Stromal cell of bone marrow (primary cell): ENCODE measurements around the gene PLXND1.
"Not testable (repeated sequence)": the region's sequence is repeated elsewhere in the genome, so short reads cannot be mapped to it uniquely, and the experiment has no call there.

Experiments used
- DNase-seq: peaks from one replicate; pipeline ENCODE4 v3.0.0-alpha.2; 2012; ENCODE audit warnings: low read depth

PLXND1 gene

GRCh38 chr3:129527262-129527661 is 79.2 kb downstream of the PLXND1 start:
- DNase-seq, result no peak

DNA sequence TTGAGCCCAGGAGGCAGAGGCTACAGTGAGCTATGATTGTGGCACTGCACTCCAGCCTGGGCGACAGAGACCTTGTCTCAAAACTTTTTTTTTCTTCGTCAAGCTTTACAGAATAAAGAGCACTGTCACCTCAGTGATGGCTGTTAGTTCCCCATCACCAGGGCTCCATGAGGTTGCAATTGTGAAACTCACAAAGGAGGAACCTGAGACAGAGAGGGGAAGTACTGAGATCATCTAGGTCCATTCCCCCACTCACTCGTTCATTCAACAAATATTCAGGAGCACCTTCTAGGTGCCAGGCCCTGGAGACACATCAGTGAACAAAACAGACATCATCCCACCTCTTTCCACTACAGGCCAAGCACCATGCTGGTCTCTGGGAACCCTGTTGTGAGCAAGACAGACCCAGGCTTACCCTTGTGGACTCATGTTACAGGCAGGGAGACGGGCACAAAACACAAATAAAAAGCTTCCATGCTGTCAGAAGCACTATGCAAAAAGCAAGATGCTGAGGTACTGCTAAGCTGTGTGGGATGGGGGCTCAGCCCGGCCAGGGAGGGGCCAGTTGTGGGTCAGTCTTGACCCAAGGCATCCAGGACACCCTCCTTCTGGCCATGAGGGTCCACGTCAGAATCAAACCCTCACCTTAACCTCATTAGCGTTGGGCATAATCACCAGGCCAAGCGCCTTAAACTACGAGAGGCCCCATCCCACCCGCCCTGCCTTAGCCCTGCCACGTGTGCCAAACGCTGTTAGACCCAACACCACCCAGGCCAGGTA is 80.2 kb downstream of the PLXND1 start:
- no peak for DNase-seq

DNA sequence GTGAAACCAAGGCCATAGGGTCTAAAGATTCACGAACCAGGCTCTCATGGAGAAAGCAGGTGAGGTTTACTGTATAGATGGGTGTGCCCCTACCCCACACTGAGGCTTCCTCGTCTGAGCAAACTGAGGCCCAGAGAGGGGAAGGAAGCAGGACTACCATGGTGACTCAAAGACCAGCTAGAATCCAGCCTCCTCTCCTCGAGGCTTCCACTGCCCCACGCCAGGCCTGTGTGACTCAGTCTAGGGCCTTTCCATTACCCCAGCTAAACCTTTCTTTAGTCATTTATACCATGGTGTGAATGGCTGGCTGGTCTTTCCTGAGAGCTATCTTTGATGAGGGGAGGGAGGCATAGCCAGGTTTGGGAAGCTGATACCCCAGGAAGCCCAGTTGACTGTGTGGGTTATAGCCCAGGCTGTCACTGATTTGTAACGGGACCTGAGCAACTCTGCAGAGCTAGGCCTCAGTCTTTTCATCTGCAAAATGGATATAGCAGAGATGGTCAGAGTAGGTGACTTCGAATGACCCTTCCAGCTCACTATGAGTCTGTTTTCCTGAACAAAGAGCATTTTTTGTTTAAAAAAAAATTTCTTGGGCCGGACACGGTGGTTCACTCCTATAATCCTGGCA is 81.0 kb downstream of the PLXND1 start:
- DNase-seq, result peak; percentile 77

- no peak for DNase-seq
Observed at GRCh38 chr3:129524081-129524480, 82.4 kb downstream of the PLXND1 start.

DNA sequence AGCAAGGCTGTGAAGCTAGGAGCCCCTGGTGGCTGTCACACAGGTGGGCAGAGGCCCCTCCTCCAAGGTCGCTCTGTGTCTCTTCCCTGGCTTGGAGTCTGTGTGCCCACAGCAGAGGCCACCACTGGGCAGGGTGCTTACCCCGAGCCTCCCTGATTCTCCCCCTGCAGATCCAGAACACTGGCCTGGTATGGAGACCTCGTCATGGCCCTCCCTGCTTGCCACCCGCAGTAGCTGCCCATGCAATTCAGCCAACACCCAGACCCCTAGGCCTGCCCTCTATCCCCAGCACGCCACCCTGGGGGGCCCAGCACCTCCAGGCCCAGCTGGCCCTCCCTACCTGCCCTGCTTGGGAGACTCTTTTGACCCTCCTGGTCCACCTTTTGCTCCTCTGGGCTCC is 83.5 kb downstream of the PLXND1 start:
- DNase-seq, result no peak

GRCh38 chr3:129521611-129522010 is 84.9 kb downstream of the PLXND1 start:
- no peak for DNase-seq

DNA sequence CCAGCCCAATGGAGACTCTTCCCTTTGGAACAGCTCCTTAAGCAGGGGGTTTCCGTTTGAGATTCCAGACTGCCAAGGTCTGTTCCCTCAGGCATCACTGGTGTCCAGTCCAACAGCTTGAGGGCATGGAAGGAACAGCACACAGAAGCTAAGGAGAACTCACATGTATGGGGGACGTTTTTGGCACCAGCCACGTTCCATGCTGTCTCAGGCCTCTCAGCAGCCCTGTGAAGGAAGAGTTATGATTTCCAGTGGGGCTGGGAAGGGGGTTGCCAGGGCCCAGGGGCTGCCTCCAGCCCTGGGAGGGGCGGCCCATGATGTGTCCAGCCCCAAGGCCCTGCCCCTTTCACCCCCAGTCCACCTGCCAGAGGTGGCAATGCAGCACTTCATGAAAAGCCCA is 85.5 kb downstream of the PLXND1 start:
- DNase-seq, result no peak

DNA sequence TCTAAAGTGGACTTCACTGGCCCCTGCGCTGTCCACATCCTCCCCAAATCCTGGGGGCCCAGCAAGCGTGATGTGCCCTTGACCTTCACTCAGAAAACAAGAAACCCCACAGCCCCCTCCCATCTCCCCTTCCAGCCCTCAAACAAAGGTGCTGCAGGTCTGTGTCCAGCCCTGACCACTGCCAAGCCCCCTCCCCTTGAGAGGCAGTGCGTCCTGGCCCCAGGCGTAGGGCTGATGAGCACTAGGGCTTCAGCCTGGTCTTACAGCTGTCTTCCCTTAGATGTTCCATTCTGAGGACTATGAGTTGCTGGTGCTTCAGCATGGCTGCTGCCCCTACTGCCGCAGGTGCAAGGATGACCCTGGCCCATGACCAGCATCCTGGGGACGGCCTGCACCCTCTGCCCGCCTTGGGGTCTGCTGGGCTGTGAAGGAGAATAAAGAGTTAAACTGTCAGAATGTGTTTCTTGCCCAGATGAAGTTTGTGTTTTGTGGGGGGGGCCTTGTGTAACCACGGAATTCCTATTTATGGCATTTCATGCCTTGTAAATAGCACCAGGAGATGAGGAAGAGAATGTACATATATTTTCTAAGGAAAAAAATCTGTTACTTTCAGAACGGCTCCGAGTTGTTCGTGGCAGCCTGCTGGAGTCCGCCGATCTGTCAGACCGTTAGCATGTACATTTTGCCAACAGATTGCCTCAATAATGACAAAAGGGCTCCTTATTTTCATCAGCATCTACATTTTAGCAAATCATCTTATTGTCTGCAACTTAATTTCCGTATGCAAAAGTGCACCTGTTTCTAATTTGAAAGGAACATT is 86.4 kb downstream of the PLXND1 start:
- no peak for DNase-seq

DNA sequence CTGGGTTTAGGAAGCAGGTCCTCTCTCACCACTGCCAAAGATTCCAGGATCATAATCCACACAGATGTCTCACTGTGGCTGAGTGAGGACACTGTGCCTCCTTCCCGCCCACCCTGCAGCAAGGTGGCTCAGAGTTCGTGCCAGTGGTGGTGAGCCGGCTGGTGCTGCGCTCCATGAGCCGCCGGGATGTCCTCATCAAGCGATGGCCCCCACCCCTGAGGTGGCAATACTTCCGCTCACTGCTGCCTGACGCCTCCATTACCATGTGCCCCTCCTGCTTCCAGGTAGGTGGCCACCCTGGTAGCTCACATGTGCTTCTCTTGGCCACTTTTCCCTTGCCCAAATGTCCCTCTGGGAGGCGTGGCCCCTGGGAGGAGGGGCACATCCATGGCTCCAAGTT is 87.0 kb downstream of the PLXND1 start:
- DNase-seq, result no peak

DNA sequence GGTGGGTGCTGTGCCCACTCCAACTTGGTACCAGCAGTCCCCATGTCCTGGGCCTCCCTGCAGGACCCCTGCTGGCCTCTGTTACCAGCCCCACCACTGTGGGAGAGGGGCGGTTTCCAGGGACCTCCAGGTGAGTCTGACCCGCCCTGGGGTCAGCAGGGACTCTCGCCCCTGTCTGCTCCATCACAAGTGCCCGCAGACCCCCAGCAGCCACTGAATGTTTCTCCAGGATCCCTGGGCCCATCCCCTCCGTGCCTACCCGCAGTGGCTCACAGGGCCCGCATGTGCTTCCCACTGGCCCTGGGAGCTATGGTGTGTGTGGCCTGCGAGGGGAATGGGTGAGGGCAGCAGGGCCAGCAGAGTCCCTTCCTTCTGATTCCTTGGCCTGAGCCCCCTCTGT is 87.9 kb downstream of the PLXND1 start:
- no peak for DNase-seq

GRCh38 chr3:129518038-129518561 is 88.4 kb downstream of the PLXND1 start:
- DNase-seq, result no peak

DNA sequence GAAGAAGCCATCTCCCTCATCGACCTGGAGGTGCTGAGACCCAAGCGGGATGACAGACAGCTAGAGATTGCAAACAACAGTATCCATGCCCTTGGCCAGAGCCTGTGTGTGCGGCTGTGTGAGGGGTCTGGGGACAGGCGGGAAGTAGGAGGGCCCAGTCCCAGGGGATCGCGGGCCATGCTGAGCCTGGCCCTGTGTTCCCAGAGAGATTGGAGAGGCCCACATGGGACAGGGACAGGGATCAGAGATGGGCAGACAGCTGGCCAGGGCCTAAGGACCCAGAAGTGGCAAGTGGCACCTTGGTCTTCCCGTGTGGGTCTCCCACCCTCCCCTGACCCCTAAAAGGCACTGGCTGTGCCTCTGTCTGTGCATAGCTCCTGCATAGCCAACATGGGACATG is 89.0 kb downstream of the PLXND1 start:
- no peak for DNase-seq

DNA sequence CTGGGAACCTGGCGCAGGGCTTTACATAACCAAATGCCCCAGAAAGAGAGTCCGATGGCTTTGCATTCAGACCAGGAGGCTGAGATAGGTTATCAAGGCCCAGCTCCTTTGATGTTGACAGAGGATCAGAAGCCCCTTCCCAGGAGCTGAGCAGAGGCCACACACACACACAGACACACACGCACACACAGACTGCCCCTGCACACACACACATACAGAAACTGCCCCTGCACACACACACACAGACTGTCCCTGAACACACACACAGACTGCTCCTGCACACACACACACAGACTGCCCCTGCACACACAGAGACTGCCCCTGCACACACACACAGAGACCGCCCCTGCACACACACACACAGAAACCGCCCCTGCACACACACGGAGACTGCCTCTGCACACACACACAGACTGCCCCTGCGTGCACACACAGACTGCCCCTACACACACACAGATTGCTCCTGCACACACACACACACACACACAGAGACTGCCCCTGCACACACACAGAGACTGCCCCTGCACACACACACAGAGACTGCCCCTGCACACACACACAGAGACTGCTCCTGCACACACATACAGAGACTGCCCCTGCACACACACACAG is 90.5 kb downstream of the PLXND1 start:
- not testable (repeated sequence) for DNase-seq

GRCh38 chr3:129515108-129515820 is 91.2 kb downstream of the PLXND1 start:
- not testable (repeated sequence) for DNase-seq

DNA sequence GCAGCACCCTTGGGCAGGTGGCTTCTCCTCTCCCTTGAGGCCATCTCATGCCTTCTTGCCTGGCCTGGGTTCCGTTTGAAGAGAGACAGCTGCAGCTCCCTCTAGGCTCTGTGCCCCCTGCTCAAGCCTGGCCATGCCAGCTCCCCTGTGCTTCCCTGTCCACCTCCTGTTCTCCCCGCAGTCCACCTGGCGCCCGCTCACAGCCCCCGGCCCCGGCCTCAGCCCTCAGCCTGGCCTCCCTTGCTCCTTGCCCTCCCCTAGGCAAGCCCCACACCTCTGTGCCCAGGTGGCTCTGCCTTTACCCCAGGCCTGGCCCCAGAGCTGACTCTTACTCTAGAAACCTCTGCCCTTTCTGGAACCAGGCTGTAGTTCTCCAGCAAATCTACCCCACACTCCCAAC is 91.9 kb downstream of the PLXND1 start:
- no peak for DNase-seq

GRCh38 chr3:129514110-129514509 is 92.4 kb downstream of the PLXND1 start:
- no peak for DNase-seq

DNA sequence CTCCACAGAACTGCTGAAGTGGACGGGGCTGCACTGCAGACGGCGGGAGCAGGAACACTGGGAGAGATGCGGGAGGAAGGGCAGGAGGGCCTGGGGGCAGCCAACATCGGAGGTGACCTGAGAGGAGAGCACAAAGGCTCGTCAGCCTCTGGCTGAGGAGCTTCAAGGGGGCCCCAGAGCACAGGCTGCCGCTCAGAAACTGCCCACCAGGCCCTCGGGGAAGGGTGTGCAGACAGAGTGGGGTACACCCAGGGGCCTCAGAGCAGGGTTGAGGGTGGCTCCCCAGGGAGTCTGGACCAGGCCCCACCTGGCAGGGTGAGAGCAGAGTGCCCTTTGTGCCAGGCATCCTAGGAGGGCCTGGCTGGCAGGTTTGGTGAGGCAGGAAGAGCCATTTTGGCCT is 92.8 kb downstream of the PLXND1 start:
- no peak for DNase-seq

- no peak for DNase-seq
Observed at GRCh38 chr3:129512595-129512994, 93.9 kb downstream of the PLXND1 start.

DNA sequence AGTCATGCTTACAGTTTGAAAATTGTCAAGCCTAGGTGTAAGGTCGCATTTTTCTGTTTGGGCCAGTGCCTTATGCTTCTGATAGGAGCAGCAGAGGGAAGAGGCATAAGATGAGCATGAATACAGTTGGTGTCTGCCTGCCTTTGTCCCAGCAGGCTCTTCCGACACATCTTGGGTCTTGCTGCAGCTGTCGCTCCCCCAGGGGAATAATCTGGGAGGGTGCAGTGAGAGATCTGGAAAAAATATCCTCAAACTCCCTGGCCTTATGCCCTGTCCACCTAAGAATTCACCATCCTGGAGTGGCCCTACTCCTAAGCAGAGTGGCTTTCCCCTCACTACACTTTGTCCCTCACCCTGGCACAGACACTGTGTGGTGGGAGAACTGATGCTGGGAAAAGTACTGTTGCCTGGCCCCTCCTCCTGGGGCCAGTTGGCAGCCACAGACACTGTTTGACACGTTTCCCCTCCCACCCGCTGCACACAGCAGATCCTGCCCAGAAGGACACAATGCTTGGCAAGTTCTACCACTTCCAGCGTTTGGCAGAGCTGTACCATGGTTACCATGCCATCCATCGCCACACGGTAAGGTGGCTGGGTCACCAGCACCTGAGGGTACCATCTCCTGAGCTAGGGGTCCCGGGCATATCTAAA is 99.2 kb downstream of the PLXND1 start:
- no peak for DNase-seq

DNA sequence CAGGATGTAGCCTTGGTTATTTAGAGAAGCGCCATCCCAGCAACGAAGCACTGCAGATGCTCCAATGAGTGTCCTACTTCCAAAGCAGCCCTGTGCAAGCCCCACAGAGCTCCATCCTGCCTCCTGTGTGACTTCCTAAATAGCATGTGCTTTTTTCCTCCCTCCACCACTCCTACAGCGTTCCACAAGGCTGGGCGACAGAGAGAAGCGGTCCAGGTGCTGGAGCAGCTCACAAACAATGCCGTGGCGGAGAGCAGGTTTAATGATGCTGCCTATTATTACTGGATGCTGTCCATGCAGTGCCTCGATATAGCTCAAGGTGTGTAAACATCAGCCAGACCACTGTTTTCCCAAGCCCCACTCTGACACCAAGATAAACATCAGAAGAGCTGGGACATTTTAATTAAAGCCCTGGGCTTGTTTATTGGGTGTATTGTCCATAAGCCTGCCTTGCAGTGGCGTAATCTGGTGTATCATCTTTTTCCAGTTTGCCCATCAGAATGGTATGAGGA is 100.2 kb downstream of the PLXND1 start:
- no peak for DNase-seq

DNA sequence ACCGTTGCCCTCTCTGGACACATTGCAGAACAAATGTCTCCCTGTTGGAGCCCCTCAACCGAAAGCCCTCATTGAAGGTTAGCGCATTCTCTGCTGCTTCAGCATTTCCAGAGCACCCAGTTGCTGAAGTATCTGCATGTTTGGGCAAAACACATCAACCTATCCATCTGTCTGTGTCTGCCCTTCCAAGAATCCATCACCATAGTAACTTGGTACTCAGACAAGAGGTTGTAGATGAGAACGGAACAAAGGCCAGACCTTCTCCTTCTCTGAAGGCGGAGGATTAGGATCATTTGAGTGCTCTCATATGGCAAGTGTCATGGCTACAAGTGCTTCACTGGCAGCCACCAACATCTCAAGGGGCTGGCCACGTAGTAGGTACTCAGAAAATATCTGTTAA is 101.1 kb downstream of the PLXND1 start:
- DNase-seq, result no peak
